ENCODE results near the gene CHD3.

DNA sequence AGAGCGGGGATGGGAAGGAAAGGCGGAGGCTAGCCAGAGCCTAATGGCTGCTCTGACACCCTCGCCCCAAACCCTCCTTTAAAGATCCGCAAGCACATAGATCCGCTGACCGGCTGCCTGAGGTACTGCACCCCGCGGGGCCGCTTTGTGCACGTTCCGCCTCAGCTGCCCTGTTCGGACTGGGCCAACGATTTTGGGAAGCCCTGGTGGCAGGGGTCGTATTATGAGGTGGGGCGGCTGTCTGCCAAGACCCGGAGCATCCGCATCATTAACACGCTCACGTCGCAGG lies 30.1 kb upstream of the CHD3 start:
- TF ChIP-seq, protein P1, sequence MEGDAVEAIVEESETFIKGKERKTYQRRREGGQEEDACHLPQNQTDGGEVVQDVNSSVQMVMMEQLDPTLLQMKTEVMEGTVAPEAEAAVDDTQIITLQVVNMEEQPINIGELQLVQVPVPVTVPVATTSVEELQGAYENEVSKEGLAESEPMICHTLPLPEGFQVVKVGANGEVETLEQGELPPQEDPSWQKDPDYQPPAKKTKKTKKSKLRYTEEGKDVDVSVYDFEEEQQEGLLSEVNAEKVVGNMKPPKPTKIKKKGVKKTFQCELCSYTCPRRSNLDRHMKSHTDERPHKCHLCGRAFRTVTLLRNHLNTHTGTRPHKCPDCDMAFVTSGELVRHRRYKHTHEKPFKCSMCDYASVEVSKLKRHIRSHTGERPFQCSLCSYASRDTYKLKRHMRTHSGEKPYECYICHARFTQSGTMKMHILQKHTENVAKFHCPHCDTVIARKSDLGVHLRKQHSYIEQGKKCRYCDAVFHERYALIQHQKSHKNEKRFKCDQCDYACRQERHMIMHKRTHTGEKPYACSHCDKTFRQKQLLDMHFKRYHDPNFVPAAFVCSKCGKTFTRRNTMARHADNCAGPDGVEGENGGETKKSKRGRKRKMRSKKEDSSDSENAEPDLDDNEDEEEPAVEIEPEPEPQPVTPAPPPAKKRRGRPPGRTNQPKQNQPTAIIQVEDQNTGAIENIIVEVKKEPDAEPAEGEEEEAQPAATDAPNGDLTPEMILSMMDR (IDR thresholded peaks at IDR 0.05; ENCODE audit: low read length) = peak; percentile 60
- no peak for TF ChIP-seq EZH2 (IDR thresholded peaks at IDR 0.05; ENCODE audit: borderline replicate concordance, low read length)

All from OCI-LY1 (cell line).